ENCODE data around the gene NIPAL3. TPM values are rescaled to one million over a fixed set of nuclear protein-coding genes. Genes with fewer than 3 reads are reported as not detected.

NIPAL3 gene
- total RNA-seq (46.4 TPM), polyA plus RNA-seq (ENCODE audit: insufficient read depth, low read depth, low replicate concordance) (13.5 TPM)
- long read RNA-seq, donor 1, partial matches to known transcripts = 0 of 2 reads
- long read RNA-seq, donor 1, other reads (novel, unspliced or antisense) = 0 of 2 reads
- long read RNA-seq, donor 2, partial matches to known transcripts = 0 of 3 reads
- long read RNA-seq, donor 2, other reads (novel, unspliced or antisense) = 0 of 3 reads
- long read RNA-seq, donor 3, partial matches to known transcripts = 0 of 4 reads
- long read RNA-seq, donor 3, other reads (novel, unspliced or antisense) = 0 of 4 reads
- long read RNA-seq, donor 4, partial matches to known transcripts = 0 of 4 reads
- long read RNA-seq, donor 4, other reads (novel, unspliced or antisense) = 0 of 4 reads
- long read RNA-seq, donor 5, partial matches to known transcripts = 0 of 1 reads
- long read RNA-seq, donor 5, other reads (novel, unspliced or antisense) = 0 of 1 reads
- long read RNA-seq, donor 6 = 0 reads
- long read RNA-seq, donor 7, transcript NIPAL3-204 (12 exons, 1,711 nt) = major isoform, 19 of 41 reads
- long read RNA-seq, donor 7, partial matches to known transcripts = 4 of 41 reads
- long read RNA-seq, donor 7, other reads (novel, unspliced or antisense) = 15 of 41 reads
- long read RNA-seq, donor 8, partial matches to known transcripts = 0 of 4 reads
- long read RNA-seq, donor 8, other reads (novel, unspliced or antisense) = 0 of 4 reads
- long read RNA-seq, donor 9, partial matches to known transcripts = 0 of 1 reads
- long read RNA-seq, donor 9, other reads (novel, unspliced or antisense) = 0 of 1 reads
- long read RNA-seq, donor 10, partial matches to known transcripts = 0 of 1 reads
- long read RNA-seq, donor 10, other reads (novel, unspliced or antisense) = 0 of 1 reads

GRCh38 chr1:24415334-24415909 is at the start of gene NIPAL3:
Gene NIPAL3 (plus strand): TSS chr1:24415802. CDS start chr1:24419548, 3,746 bp downstream.
- Histone ChIP-seq H3K4me1 (ENCODE audit: control insufficient read depth in 2 of 3, insufficient read depth in 2 of 3, low read depth in 1 of 3, low read length in 3 of 3) (peaks cover 0 to 13% (median 3%) of the 10 kb centered on the region in 3 donors), H3K27ac (ENCODE audit: low read depth in 2 of 2, low read length in 2 of 2) (peak within 1 kb of the TSS; percentile 52 to 68), H3K36me3 (ENCODE audit: control insufficient read depth in 2 of 3, insufficient read depth in 3 of 3, low read length in 3 of 3) (peaks cover 0 to 3% (median 0%) of the 10 kb centered on the region in 3 donors), H3K27me3 (ENCODE audit: control insufficient read depth, insufficient read depth, low read length) (no peaks in the 10 kb centered on the region), H3K9me3 (ENCODE audit: control insufficient read depth in 2 of 3, insufficient read depth in 1 of 3, low read length in 3 of 3) (no peaks in the 10 kb centered on the region), H3K4me3 (ENCODE audit: low read length in 3 of 3) (peak within 1 kb of the TSS; percentile 80 to 95 (median 94)), H3K9ac (ENCODE audit: low read length in 3 of 3) (peak within 1 kb of the TSS; percentile 41 to 84 (median 46))
- peak; percentile 99 for DNase-seq
- intact Hi-C loops (cut with DNase I) = no loop called here
- FAIRE-seq = peak; percentile 33
- TF ChIP-seq, protein P1, sequence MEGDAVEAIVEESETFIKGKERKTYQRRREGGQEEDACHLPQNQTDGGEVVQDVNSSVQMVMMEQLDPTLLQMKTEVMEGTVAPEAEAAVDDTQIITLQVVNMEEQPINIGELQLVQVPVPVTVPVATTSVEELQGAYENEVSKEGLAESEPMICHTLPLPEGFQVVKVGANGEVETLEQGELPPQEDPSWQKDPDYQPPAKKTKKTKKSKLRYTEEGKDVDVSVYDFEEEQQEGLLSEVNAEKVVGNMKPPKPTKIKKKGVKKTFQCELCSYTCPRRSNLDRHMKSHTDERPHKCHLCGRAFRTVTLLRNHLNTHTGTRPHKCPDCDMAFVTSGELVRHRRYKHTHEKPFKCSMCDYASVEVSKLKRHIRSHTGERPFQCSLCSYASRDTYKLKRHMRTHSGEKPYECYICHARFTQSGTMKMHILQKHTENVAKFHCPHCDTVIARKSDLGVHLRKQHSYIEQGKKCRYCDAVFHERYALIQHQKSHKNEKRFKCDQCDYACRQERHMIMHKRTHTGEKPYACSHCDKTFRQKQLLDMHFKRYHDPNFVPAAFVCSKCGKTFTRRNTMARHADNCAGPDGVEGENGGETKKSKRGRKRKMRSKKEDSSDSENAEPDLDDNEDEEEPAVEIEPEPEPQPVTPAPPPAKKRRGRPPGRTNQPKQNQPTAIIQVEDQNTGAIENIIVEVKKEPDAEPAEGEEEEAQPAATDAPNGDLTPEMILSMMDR (IDR thresholded peaks at IDR 0.05; ENCODE audit: borderline replicate concordance, extremely low read depth, insufficient read depth) = peak; percentile 82

- H3K4me3 ChIP-seq (ENCODE audit: low read length in 3 of 3) = no peak overlapping the region
- intact Hi-C loops (cut with DNase I) = no loop called here
- DNase-seq = no peak
- H3K9me3 ChIP-seq (ENCODE audit: control insufficient read depth in 2 of 3, insufficient read depth in 1 of 3, low read length in 3 of 3) = no peaks in the 10 kb centered on the region
- FAIRE-seq = no peak
- no peaks in the 10 kb centered on the region for H3K4me1 ChIP-seq (ENCODE audit: control insufficient read depth in 2 of 3, insufficient read depth in 2 of 3, low read depth in 1 of 3, low read length in 3 of 3)
- H3K36me3 ChIP-seq (ENCODE audit: control insufficient read depth in 2 of 3, insufficient read depth in 3 of 3, low read length in 3 of 3) = peaks cover 0 to 3% (median 0%) of the 10 kb centered on the region in 3 donors
- no peaks in the 10 kb centered on the region for H3K27me3 ChIP-seq (ENCODE audit: control insufficient read depth, insufficient read depth, low read length)
- no peak overlapping the region for H3K27ac ChIP-seq (ENCODE audit: low read depth in 2 of 2, low read length in 2 of 2)
- no peak overlapping the region for H3K9ac ChIP-seq (ENCODE audit: low read length in 3 of 3)
- TF ChIP-seq, protein P1 (IDR thresholded peaks at IDR 0.05; ENCODE audit: borderline replicate concordance, extremely low read depth, insufficient read depth) = no peak
These were observed 48.9 kb upstream of the NIPAL3 start for GRCh38 chr1:24366707-24367106.

DNA sequence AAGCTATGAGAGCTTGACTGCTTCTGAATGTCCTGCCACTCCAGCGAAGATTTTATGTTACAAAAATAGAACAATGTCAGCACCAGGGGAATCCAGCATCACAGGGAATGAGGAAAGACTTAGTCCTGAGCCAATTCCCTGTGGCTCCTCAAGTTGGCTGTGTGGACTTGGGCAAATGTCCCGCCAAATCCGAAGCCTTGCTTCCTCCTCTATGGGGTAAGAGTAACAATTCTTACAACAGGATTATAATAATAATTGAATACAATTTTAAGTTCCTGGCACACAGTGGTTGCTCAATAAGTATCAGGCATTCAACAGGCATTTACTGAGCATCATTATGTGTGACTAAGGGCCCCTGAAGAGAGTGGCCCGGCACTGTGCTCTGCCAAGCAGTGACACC is 46.4 kb upstream of the NIPAL3 start:
- Histone ChIP-seq H3K36me3 (ENCODE audit: control insufficient read depth in 2 of 3, insufficient read depth in 3 of 3, low read length in 3 of 3) (peaks cover 0 to 3% (median 0%) of the 10 kb centered on the region in 3 donors), H3K9ac (ENCODE audit: low read length in 3 of 3) (no peak overlapping the region), H3K4me1 (ENCODE audit: control insufficient read depth in 2 of 3, insufficient read depth in 2 of 3, low read depth in 1 of 3, low read length in 3 of 3) (no peaks in the 10 kb centered on the region), H3K27ac (ENCODE audit: low read depth in 2 of 2, low read length in 2 of 2) (no peak overlapping the region), H3K27me3 (ENCODE audit: control insufficient read depth, insufficient read depth, low read length) (no peaks in the 10 kb centered on the region), H3K9me3 (ENCODE audit: control insufficient read depth in 2 of 3, insufficient read depth in 1 of 3, low read length in 3 of 3) (no peaks in the 10 kb centered on the region), H3K4me3 (ENCODE audit: low read length in 3 of 3) (no peak overlapping the region)
- intact Hi-C loops (cut with DNase I) = no loop called here
- TF ChIP-seq, protein P1 (IDR thresholded peaks at IDR 0.05; ENCODE audit: borderline replicate concordance, extremely low read depth, insufficient read depth) = no peak
- DNase-seq = no peak
- FAIRE-seq = no peak
